HG03039 (cell line): ENCODE results near the gene SOX15.
A peak's percentile ranks its signal among the peaks of the same experiment; 100 is the strongest.
"Not testable (repeated sequence)": the region's sequence is repeated elsewhere in the genome, so short reads cannot be mapped to it uniquely, and the experiment has no call there.

Experiments used
- ATAC-seq: cut with Tn5 transposase; IDR thresholded peaks from one replicate; pipeline ENCODE4 v1.9.1; 2021; ENCODE audit warnings: mild to moderate bottlenecking, moderate library complexity; ENCODE audit not compliant: unreplicated experiment

SOX15 gene

DNA sequence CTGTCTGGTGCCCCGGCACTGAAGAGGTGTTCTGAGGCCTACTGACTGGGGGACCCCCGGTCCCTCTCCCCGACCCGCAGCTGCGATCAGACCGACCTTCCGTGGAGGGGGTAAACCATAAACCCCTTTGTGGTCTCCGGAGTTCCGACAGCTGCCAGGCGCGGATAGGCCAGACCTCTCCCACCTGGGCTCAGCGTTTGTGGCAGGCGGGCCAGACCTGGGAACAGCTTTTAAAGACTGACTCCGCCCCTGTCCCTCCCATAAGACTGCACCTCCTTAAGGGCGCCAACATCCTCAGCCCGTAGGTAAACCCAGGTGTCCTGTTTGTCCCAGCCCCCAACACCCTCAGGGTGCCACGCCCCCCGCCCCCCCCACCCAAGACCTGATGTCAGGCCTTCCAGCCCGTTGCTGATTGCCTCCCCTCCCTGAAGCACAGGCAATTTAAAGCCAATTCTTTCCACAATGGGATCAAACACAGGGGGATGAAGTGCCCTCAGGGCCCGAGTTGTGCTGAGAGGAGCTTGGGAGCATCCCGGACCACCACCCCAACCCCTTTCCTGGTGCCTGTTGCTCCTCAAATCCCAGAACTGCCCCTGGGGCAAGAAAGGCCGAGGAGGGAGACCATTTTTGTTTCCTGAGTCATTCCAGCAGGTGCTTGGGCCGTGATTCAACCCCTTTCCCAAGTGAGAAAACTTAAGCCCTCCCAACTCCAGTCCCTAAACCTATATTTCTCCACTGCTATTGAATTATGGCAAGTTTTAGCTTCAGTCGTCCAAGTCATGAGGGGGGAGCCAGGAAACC is at the start of gene SOX15:
SOX15 (minus strand) TSS at position 204 of the 801 bp plus-strand sequence. CDS start 418 bp downstream, outside the sequence.
- ATAC-seq: no peak

DNA sequence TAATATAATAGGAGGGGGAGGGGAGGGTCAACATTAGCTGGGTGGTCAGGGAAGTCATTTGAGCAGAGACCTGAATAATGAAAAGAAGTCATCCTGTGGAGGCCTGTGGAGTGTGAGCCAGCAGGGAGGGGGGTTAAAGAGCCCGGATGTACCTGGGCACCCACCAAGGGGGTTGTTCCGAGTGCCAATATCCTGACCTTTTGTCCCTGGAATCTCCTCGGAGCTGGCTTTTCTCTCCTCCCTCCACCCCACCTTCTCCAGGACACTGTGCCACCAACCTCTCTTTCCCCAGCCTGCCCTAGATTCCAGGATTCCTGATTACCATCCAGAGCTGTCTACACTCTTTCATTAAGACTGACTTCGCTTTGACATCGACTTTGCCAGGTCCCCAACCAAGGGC is 46.3 kb upstream of the SOX15 start:
- no peak for ATAC-seq

DNA sequence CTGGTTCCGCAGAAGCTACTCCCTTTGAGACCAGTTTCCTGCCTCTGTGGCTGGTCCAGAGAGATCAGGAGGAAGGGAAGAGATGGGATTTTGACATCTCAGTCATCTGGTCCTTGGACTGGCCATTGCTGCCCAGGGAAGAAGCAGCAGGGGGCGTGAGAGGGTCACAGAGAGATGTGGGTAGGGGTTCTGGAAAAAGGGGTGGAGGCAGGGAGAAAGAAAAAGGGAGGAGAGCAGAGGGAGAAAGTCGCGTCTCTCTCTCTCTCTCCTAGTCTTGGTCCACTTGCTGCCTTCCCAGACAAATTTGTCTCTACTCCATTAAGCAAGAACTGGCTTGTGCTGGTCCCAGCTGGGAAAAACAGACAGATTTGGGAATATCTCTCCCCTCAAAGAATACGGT is 44.5 kb upstream of the SOX15 start:
- ATAC-seq: no peak

DNA sequence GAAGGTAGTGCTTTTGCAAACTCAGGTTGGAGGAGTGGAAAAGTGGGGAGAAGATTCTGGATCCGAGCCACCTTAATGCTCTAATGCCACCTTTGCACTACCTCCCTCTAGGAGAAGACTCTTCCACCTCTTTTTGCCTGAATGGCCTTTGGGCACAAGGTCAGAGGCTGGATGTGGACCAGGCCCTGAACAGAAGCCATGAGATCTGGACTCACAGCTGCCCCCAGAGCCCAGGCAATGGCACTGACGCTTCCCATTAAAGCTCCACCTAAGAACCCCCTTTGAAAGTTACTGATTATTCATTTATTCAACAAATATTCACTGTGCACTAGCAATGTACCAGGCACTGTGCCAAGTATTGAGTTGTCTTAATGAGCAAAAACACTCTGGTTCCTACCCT is 43.2 kb upstream of the SOX15 start:
- no peak for ATAC-seq

DNA sequence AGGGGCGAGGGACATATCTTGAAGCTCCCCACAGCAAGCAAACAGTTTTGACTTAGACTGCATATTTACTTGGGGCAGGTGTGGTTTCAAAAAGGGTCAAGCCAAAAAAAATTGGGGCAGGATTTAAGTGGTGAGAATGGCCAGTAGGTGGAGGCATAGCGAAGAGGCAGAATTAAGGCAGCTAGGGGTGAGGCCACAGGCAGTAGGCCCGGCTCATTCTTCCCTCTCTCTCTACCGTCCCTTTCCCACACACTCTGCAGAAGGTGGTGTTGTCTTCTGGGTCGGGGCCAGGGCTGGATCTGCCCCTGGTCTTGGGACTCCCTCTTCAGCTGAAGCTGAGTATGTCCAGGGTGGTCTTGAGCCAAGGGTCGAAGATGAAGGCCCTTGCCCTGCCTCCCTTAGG is 42.6 kb upstream of the SOX15 start:
- ATAC-seq: no peak

DNA sequence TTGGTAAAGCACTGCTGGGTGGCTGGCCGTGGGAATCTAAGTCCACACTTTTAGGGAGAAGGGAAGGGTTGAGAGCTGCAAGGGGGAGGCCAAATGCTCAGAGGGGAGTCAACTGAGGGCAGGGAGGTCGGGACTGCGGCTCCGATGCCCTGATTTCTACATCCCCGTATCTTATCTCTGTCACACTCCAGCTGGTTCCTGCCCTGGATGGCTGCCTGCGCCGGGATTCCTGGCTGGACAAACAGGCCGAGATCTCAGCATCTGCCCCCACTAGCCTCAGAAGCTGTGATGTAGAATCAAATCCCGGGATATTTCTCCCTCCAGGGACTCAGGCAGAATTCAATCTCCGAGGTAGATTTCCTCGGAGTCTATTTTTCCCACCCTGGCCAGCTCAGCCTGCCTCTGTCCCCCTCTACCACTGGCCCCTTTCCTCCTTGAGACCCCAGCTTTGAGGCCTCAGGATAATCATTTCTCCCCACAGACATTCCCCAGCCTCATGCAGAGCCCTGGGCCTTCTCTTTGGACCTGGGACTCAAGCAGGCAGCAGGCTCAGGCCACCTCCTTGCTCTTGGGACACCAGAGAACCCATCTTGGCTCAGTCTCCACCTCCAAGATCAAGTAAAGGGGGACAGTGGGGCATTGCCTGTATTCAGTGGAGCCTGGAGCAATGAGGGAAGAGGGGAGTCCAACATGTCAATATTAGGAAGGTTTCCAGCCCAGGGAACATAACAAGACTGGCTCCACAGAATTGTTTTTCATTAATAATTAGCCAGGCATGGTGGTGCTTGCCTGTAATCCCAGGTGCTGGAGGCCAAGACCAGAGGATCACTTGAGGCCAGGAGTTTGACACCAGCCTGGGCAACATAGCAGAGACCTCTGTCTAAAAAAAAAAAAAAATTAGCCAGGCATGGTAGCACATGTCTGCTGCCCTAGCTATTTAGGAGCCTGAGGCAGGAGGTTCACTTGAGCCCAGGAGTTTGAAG is 41.8 kb upstream of the SOX15 start:
- no peak for ATAC-seq

DNA sequence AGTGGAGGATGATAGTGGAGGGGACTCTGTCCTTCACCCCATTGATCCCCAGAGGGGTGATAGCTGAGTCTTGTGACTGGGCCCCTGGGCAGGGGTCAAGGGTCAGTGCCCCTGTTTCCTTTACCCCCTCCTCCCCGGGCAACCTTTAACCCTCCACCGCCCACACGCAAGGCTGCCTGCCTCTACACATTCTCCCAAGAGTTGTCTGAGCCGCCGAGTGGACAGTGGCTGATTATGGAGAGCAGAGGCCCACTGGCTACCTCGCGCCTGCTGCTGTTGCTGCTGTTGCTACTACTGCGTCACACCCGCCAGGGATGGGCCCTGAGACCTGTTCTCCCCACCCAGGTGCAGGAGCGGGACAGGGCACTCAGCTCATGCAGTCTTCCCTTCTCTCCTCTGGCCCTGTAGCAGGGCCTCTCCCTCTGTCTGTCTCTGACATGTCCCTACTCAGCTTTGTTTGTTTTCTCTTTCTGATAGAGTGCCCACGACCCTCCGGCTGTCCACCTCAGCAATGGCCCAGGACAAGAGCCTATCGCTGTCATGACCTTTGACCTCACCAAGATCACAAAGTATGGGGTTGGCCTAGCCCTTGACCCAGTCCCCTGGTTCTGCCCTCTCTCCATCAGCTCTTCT is 40.2 kb upstream of the SOX15 start, which contains the start of gene SHBG:
SHBG (plus strand) TSS at position 197 of the 633 bp plus-strand sequence; CDS start at position 235, 38 bp downstream.
- no peak for ATAC-seq

DNA sequence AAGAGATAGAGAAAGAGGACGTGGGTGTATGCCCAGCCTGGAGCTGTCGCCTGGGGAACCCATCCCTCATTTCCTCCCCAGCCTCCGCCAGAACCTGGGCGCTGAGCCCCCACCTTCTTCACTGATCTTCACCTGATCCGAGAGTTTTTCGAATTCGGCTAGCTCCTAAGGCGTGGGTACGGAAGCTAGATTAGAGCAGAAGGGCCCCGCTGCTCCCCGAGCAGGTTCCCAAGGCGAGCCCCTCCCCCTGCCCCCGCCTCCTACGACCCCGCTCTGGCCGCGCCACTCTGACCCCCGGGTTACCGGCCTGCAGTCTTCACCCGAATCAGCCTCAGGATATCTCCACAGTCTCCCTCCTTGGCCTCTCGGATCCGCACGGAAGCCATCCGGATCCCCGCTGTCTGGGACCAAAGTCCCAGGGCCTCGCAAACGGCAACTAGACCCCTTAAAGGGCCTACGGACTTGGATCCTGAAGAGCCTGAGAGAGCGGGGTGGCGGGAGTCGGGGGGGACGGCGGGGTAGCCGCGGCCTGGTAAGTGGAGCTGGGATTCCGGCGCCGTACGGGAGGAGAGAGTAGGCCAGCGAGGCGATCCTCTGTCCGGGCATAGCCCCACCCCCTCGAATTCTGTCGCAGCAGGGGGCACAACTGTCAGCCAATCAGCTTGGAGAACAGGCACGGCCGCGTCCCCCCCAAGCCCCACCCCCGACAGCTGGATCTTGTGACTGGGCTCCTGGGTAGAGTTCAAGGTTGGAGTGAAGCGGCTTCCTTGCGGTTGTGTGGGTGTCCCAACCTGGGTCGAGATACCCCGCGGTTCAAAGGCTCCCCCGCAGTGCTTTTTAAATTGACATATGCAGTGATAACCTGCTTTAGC is 37.6 kb upstream of the SOX15 start, which contains the start of gene SAT2:
SAT2 (minus strand) TSS at position 572 of the 872 bp plus-strand sequence; CDS start at position 386, 186 bp downstream.
- peak; percentile 62 for ATAC-seq

DNA sequence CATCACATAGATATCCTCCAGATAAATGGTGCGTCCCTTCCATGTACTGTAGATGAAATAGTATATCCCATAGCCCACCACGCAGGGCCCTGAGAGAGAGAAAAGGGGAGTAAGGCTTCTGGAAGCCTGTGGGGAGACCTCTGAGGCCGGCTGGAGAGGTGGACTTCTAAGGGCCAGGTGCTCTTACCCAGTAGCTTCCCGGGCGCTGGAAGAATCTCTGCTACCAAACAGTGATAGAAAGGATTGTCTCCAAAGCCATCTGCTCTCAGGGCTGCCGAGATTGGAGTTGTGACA is 37.0 kb upstream of the SOX15 start:
- no peak for ATAC-seq

DNA sequence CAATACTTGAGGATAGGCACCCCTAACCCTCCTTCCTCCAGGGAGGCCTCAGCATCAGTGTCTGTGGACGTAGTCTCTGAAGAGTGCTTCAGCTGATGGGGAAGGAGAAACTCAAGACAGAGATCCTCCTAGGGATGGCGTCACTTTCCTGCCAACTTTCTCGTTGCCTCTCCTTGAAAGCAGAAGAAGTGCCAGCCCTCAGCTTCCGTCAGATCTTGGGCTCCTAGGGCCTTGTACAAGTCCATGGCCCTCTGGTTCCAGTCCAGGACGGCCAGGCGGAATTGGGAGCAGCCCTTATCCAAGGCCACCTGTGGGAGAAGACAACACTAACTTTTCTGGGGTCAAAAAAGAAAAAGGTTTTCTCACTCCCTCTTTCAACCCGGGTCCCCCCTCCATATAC is 36.4 kb upstream of the SOX15 start:
- ATAC-seq: no peak

DNA sequence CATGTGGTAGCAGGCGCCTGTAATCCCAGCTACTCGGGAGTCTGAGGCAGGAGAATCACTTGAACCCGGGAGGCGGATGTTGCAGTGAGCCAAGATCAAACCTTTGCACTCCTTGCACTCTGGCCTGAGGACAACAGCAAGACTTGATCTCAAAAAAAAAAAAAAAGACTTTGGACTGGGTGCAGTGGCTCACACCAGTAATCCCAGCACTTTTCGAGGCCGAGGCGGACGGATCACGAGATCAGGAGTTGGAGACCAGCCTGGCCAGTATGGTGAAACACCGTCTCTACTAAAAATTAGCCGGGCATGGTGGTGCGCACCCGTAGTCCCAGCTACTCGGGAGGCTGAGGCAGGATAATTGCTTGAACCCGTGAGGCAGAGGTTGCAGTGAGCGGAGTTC is 35.9 kb upstream of the SOX15 start:
- not testable (repeated sequence) for ATAC-seq

DNA sequence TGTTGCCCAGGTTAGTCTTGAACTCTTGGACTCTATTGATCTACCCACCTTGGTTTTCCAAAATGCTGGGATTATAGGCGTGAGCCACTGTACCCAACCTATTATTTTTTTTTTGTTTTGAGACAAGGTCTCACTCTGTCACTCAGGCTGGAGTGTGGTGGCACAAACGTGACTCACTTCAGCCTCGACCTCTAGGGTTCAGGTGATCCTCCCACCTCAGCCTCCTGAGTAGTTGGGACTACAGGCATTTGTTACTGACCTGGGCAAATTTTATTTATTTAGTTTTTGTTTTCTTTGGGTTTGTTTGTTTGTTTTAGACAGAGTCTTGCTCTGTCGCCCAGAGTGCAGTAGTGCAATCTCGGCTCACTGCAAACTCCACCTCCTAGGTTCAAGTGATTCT is 33.8 kb upstream of the SOX15 start:
- no peak for ATAC-seq

DNA sequence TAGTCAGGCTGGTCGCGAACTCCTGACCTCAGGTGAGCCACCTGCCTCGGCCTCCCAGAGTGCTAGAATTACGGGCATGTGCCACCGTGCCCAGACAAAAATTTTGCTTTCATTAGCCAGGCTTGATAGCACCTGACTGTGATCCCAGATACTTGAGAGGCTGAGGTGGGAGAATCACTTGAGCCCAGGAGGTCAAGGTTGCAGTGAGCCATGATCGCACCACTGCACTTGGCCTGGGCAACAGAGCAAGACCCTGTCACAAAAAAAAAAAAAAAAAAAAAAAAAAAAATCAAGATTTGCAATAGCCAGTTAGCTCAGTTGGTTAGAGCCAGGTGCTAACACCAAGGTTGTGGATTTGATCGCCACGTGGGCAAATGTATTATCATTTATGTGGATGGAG is 30.9 kb upstream of the SOX15 start:
- no peak for ATAC-seq

DNA sequence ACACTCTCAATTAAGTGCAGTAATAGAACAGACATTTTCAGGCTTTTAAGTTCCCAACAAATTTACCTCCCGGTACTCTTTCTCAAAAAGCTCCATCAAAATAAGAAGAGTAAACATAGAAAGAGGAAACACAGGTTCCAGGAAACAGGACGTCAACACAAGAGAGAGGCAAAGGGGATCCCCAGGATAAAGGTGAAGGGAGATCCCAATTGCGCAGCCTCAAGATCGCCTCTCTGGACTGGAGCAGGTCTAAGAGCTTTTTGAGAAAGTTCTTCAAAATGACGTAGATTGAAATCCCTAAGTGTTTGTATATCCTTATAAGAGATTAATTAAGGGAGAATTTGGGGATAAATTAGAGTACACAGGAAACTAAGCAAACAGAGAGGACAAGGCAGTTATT is 28.7 kb upstream of the SOX15 start:
- ATAC-seq: no peak

DNA sequence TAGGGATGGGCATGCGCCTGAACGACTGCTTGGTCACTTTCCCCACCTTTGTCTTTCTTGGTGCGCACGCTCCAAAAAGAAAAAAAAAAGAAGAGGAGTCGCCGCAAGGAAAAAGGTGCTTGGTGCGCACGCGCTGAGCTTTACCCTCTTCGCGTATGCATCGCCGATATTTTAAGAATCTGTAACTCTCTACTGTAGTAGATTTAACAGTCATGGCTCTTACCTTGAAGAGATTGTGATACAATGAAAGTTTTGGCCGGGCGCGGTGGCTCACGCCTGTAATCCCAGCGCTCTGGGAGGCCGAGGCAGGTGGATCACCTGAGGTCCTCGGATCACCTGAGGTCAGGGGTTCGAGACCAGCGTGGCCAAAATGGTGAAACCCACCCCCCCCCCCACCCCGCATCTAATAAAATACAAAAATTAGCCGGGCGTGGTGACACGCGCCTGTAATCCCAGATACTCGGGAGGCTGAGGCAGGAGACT is 25.4 kb upstream of the SOX15 start:
- ATAC-seq: no peak

DNA sequence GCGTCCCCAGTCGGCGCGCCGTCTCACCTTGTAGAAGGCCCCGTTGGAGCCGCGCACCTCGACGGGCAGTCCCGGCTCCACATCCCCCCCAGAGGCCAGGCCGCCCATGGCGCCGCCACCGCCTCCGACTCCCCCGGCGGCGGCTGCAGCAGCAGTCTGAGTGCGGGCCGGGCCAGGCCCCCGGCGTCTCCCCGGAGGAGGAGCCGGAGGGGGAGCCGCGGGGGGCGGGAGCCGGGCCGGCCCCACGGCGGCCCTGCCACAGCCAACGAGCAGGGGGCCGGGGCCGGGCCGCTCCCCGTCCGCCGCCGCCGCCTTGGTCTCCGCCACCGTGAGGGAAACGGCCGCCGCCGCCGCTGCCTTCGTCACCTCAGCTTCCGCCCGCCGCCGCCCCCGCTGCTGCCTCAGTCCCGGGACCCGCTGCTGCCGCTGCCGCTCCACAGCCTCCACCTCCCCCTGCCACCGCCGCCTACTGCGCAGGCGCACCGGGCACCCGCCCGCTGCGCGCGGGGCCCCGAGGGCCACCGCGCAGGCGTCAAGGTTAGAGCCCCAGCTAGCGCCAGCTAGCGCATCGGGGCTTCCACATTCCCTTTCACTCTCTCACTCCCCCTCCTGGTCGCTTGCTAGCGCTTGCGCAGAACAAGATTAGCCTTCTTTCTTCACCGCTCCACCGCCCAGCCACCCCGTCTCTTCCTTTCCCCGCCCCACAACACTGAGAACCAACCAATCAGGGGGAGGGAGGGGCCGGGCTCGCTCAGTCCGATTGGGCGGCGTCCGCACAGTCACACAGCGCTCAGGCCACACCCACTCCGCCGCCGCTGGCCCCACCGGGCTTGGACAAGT is 24.8 kb upstream of the SOX15 start, which contains the start of gene FXR2:
FXR2 (minus strand) TSS at position 473 of the 840 bp plus-strand sequence; CDS start at position 108, 365 bp downstream.
- peak; percentile 85 for ATAC-seq

DNA sequence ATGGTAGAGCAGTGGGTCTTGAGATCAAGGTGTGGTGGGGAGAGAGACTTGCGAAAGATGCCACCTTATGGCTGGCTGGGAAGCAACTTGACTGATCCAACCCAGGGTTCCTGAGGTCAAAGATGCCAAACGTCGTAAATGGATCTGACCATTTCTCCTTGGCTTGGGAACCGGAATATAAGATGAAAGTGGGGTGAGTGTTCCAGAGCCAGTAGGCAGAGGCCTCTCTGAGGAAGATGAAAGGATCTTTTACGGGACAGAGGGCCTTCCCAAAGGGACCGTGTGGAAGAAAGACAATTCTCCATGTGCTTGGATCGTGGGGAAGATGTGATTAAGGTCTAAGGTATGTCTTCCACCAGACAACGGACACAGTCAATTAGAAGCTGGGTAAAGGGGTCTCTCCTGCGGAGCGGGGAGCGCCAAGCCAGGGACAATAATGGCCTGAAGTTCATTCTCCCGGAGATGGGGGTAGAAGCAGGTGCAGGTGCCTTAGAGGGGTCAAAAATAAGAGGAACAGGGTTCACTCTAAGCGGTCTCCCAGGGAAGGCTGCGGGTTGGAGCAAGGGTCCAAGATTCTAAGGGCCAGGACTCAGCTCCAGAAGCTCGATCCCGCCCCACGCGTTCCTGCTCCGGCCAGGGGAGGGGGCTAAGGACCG is 24.0 kb upstream of the SOX15 start:
- no peak for ATAC-seq

DNA sequence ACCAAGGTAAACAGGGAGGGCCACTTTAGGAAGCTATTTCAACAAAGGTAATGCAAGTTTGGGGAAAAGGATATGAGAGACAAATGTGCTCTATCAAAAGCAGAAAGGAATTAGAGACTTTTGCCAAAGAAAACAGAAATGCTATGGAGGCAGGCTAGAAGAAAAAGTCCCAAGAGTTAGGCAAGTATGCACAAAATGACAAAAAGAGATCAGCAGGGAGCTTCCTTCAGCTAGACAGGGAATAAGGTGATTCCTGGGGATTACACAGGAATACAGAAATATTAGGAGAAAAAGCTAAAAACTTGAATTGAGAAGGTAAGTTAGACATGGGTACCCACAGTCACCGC is 22.4 kb upstream of the SOX15 start:
- ATAC-seq: no peak
